ENCODE results near the gene HIVEP3. TPM values are rescaled to one million over a fixed set of nuclear protein-coding genes. Genes with fewer than 3 reads are reported as not detected.

The HIVEP3 gene
- total and polyA plus RNA-seq, 3 donors from 2014 or later: 4.8 to 7.3 (median 7.2) TPM

DNA sequence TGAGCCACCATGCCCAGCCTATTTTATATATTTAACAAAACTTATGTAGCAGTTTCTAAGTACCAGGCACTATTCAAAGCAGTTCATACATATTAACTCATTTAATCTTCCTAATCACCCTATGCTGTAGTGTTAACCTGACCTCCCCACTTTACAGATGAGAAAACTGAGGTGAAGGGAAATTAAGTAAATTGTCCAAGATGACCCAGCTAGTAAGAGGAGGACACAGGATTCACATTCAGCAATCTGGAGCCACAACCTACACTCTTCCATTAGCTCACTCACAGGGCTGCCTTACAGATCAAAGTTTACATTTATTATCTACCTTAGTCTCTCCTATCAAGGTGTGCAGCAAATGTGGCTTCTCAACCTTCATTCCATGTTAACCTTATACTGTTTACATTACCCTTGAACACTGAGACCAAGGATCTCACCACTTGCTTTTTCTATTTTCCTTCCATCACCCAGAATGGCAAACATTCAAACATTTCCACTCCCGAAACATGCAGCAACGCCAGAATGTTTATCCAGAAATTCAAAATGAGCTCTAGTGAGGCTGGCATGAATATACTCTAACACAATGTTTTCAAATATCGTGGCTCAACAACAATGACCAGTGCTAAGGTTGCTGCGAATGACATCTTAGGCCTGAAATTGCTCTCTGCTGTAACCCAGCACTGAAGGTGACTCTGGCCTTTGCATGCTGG, 24.5 kb downstream of the HIVEP3 start:
- Histone ChIP-seq H3K4me1 (peaks cover 5% of the 10 kb centered on the region), H3K27ac (no peak overlapping the region), H3K36me3 (ENCODE audit: low read depth, missing control alignments) (no peaks in the 10 kb centered on the region), H3K9me3 (no peaks in the 10 kb centered on the region), H3K27me3 (no peaks in the 10 kb centered on the region), H3K4me3 (no peak overlapping the region)
- intact Hi-C loops (cut with DNase I; ENCODE audit: low total_unique reads): no loop called here
- WGBS, 2 donors: 61 to 75% methylated on average over 4 of the region's 4 CpGs
- no peak for DNase-seq
- TF ChIP-seq, protein P1, sequence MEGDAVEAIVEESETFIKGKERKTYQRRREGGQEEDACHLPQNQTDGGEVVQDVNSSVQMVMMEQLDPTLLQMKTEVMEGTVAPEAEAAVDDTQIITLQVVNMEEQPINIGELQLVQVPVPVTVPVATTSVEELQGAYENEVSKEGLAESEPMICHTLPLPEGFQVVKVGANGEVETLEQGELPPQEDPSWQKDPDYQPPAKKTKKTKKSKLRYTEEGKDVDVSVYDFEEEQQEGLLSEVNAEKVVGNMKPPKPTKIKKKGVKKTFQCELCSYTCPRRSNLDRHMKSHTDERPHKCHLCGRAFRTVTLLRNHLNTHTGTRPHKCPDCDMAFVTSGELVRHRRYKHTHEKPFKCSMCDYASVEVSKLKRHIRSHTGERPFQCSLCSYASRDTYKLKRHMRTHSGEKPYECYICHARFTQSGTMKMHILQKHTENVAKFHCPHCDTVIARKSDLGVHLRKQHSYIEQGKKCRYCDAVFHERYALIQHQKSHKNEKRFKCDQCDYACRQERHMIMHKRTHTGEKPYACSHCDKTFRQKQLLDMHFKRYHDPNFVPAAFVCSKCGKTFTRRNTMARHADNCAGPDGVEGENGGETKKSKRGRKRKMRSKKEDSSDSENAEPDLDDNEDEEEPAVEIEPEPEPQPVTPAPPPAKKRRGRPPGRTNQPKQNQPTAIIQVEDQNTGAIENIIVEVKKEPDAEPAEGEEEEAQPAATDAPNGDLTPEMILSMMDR (IDR thresholded peaks at IDR 0.05): no peak
- no peak for TF ChIP-seq POLR2A (IDR thresholded peaks at IDR 0.05)

DNA sequence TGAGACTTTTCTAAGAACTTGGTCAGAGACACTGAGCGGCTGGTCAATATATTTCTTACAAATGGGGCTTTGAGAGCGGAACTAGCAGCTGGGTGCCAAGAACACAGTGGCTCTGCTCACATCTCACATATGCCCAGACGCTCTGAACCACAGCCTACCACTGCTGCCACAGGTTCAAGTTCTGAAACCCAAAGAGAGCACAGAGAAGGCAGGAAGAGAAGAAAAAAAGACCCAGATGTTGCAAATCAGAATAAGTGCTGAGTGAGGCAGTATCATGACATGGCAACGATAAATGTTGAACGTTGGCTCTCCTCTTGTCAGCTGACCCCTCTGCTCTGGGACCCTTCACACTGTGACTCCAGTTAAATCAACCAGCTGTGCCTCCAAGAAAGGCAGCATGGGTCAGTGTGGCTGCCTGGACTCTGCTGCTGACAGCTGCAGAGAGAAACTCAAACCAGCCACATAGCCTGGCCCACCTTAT, 26.4 kb downstream of the HIVEP3 start:
- no peaks in the 10 kb centered on the region for H3K27me3 ChIP-seq
- no peak overlapping the region for H3K27ac ChIP-seq
- 46 to 65% methylated on average over 5 of the region's 5 CpGs for WGBS, 2 donors
- TF ChIP-seq, protein P1 (IDR thresholded peaks at IDR 0.05): no peak
- TF ChIP-seq POLR2A (IDR thresholded peaks at IDR 0.05): no peak
- H3K36me3 ChIP-seq (ENCODE audit: low read depth, missing control alignments): no peaks in the 10 kb centered on the region
- intact Hi-C loops (cut with DNase I; ENCODE audit: low total_unique reads): no loop called here
- DNase-seq: no peak
- no peaks in the 10 kb centered on the region for H3K9me3 ChIP-seq
- no peak overlapping the region for H3K4me3 ChIP-seq
- peaks cover 5% of the 10 kb centered on the region for H3K4me1 ChIP-seq

DNA sequence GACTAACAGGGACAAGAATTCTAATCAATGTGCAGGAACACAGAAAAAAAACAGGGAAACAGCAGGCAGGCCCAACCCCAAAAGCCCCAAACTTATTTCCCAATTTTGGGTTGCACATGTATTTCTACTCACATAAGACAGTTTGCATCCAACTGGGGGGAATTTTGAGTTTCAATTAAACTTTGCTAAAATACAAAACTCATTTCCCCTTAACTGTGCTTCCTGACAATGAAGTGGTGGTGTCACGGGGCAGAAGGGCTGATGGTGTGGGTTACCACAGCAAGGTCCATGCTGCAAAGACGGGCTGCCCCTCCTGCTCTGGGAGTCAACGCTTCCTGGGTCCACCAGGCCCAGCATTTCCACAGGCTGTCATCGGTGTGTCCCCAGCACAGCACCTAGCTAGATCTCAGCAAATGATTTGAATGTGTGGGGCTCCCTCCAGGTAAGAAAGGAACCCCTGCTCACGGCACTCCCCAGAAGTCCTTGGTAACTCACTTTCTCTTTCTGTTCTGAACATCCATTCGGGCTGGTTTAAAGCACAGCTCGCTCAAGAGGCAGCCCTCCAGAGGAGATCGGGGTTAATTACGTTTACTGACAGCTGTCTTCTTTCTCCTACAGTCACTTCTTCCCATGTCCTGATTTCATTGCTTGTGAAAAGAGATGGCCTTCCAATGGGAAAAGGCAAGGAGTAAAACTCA, 27.4 kb downstream of the HIVEP3 start:
- DNase-seq: no peak
- intact Hi-C loops (cut with DNase I; ENCODE audit: low total_unique reads): no loop called here
- no peaks in the 10 kb centered on the region for H3K27me3 ChIP-seq
- peak overlapping the region; percentile 15 to 18 for H3K4me3 ChIP-seq
- H3K4me1 ChIP-seq: peaks cover 5% of the 10 kb centered on the region
- H3K36me3 ChIP-seq (ENCODE audit: low read depth, missing control alignments): no peaks in the 10 kb centered on the region
- 51 to 58% methylated on average over 8 to 9 of the region's 9 CpGs for WGBS, 2 donors
- TF ChIP-seq, protein P1 (IDR thresholded peaks at IDR 0.05): no peak
- H3K9me3 ChIP-seq: no peaks in the 10 kb centered on the region
- H3K27ac ChIP-seq: peak overlapping the region in 1 of 2 donors; percentile 64

DNA sequence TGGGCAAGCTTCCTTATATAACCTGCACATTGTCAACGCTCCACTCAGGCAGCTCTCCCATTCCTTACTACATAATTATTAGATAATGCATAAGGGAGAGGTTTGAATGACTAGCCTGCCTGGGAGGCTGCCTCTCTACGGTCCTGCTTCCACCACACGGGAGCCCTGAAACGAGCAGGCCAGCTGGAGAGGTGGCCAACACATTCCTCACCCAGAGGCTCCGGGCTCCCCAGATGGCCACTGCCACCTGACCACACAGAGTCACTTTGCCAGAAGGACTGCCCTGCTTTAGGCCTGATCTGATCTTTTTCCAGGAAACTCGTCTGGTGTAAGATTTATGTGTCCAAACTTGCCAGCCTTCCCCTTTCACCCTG, 27.9 kb downstream of the HIVEP3 start:
- WGBS, 2 donors: 52 to 53% methylated on average over 4 to 6 of the region's 6 CpGs
- Histone ChIP-seq H3K4me1 (peaks cover 5% of the 10 kb centered on the region), H3K27ac (no peak overlapping the region), H3K36me3 (ENCODE audit: low read depth, missing control alignments) (no peaks in the 10 kb centered on the region), H3K27me3 (no peaks in the 10 kb centered on the region), H3K4me3 (no peak overlapping the region), H3K9me3 (no peaks in the 10 kb centered on the region)
- TF ChIP-seq, protein P1 (IDR thresholded peaks at IDR 0.05): no peak
- no peak for TF ChIP-seq POLR2A (IDR thresholded peaks at IDR 0.05)
- DNase-seq: no peak
- intact Hi-C loops (cut with DNase I; ENCODE audit: low total_unique reads): no loop called here
